Measurements from ENCODE around the gene ABCE1.
A peak's percentile ranks its signal among the peaks of the same experiment; 100 is the strongest.

The ABCE1 gene

DNA sequence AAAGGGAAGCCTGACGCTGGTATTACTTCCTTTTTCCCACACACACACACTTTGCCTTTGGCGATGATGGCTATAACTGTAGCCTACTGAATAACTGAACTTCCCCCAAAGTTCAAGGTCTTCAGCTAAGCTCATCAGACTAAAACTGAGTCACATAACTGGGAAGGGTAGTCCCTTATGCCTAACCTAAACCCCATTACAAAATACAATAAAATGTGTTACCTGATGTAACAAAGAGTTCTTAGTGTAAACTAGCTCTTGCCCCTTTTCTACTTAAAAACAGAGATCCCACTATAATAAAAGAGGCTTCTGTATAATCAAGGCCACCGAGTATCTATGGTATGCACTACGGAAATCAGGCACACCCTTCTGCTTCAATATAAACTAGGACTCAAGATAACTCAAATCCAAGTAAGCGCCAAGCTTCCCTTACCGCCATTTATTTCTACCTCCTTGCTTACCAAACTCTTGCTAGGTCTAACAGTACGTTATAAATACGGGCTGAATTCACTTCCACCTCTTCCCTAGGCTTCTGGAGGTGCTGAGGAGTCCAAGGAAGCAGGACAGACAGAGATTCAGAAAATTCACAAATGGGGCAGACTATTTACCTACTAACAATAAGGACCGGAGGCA lies 79.9 kb downstream of the ABCE1 start:
- peak; percentile 51 for DNase-seq (ENCODE audit: low spot score)

DNA sequence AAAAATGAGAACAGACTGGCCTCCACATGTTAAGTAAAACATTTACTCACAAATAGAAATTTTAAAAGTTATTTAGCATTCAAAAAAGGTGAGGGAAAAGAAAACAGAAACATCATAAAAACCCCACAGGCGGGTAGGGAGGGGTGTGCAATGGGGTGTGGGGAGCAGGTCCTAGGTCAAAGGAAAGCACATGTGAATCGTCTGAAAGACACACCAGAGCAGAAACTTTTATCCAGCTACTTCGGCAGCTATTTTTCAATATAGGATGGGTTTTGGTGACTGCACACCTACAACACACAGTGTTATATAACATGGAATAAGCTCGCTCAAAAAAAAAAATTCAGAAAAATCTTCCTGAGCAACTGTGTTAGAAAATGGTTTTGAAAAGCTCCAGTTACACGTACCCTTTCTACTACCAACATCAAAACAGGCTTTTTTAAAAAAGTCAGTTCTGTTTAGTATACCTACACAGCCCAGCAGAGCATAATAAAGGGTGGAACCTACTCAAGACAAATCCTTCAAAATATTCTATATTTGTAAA lies 80.7 kb downstream of the ABCE1 start:
- DNase-seq (ENCODE audit: low spot score), result peak; percentile 20
